C4-2B (cell line): Measurements from ENCODE around the gene CTH.
"Not testable (repeated sequence)": the region's sequence is repeated elsewhere in the genome, so short reads cannot be mapped to it uniquely, and the experiment has no call there.

Experiments
- CTCF ChIP-seq: fragments of 450-650 bp; conservative IDR thresholded peaks from 2 replicates; pipeline ENCODE4 v1.5.1; 2017; ENCODE audit warnings: mild to moderate bottlenecking
- ZFX ChIP-seq: fragments of 450-650 bp; IDR thresholded peaks from 2 replicates; pipeline ENCODE4 v1.6.1; 2017

- TF ChIP-seq CTCF, ZFX: not testable (repeated sequence)
These were observed 39.5 kb upstream of the CTH start for GRCh38 chr1:70371586-70371985.
